Measurements from ENCODE around the gene ACOT12.

The ACOT12 gene

GRCh38 chr5:81290146-81290545, 103.8 kb downstream of the ACOT12 start:
- H3K27me3 ChIP-seq (ENCODE audit: insufficient read depth, low read length), result no peaks in the 10 kb centered on the region
- no CpG with 5 or more reads among the region's 1 CpG for WGBS
- H3K9ac ChIP-seq (ENCODE audit: low read depth, low read length), result no peak overlapping the region
- no peaks in the 10 kb centered on the region for H3K4me1 ChIP-seq (ENCODE audit: insufficient read depth, low read length)
- peaks cover 35% of the 10 kb centered on the region for H3K9me3 ChIP-seq (ENCODE audit: insufficient read depth, low read depth, low read length)
- no peak overlapping the region for H3K27ac ChIP-seq (ENCODE audit: low read depth, low read length)
- peaks cover 15% of the 10 kb centered on the region; the same call in 1 of the 2 replicates for H3K36me3 ChIP-seq (ENCODE audit: insufficient read depth, low read length)
- H3K4me3 ChIP-seq (ENCODE audit: low read length), result no peak overlapping the region

GRCh38 chr5:81288021-81288433, 105.9 kb downstream of the ACOT12 start:
- no peak overlapping the region for H3K9ac ChIP-seq (ENCODE audit: low read depth, low read length)
- 97% methylated on average over 3 of the region's 4 CpGs for WGBS
- no peaks in the 10 kb centered on the region for H3K27me3 ChIP-seq (ENCODE audit: insufficient read depth, low read length)
- no peaks in the 10 kb centered on the region for H3K4me1 ChIP-seq (ENCODE audit: insufficient read depth, low read length)
- peaks cover 11% of the 10 kb centered on the region; the same call in 1 of the 2 replicates for H3K36me3 ChIP-seq (ENCODE audit: insufficient read depth, low read length)
- H3K27ac ChIP-seq (ENCODE audit: low read depth, low read length), result no peak overlapping the region
- H3K4me3 ChIP-seq (ENCODE audit: low read length), result no peak overlapping the region
- peaks cover 17% of the 10 kb centered on the region for H3K9me3 ChIP-seq (ENCODE audit: insufficient read depth, low read depth, low read length)

- no peak overlapping the region for H3K9ac ChIP-seq (ENCODE audit: low read depth, low read length)
- 0 out of 2 replicates have a peak, but pooled peaks cover under 1% of the 10 kb centered on the region for H3K9me3 ChIP-seq (ENCODE audit: insufficient read depth, low read depth, low read length)
- 81% methylated on average over 3 of the region's 3 CpGs for WGBS
- no peak overlapping the region for H3K27ac ChIP-seq (ENCODE audit: low read depth, low read length)
- H3K27me3 ChIP-seq (ENCODE audit: insufficient read depth, low read length), result no peaks in the 10 kb centered on the region
- no peak overlapping the region for H3K4me3 ChIP-seq (ENCODE audit: low read length)
- H3K36me3 ChIP-seq (ENCODE audit: insufficient read depth, low read length), result no peaks in the 10 kb centered on the region; the same call in 1 of the 2 replicates
- no peaks in the 10 kb centered on the region for H3K4me1 ChIP-seq (ENCODE audit: insufficient read depth, low read length)
Measured at GRCh38 chr5:81286059-81286617, 107.8 kb downstream of the ACOT12 start.

- no peaks in the 10 kb centered on the region for H3K4me1 ChIP-seq (ENCODE audit: insufficient read depth, low read length)
- H3K9me3 ChIP-seq (ENCODE audit: insufficient read depth, low read depth, low read length), result no peaks in the 10 kb centered on the region
- H3K27ac ChIP-seq (ENCODE audit: low read depth, low read length), result no peak overlapping the region
- H3K4me3 ChIP-seq (ENCODE audit: low read length), result no peak overlapping the region
- no peaks in the 10 kb centered on the region; the same call in 1 of the 2 replicates for H3K36me3 ChIP-seq (ENCODE audit: insufficient read depth, low read length)
- WGBS, result 100% methylated on average over 1 of the region's 1 CpG
- H3K9ac ChIP-seq (ENCODE audit: low read depth, low read length), result no peak overlapping the region
- no peaks in the 10 kb centered on the region for H3K27me3 ChIP-seq (ENCODE audit: insufficient read depth, low read length)
Measured at GRCh38 chr5:81283976-81284375, 110.0 kb downstream of the ACOT12 start.
